GM20431 (cell line): ENCODE measurements around the gene PLCXD1.
"Not testable (repeated sequence)": the region's sequence is repeated elsewhere in the genome, so short reads cannot be mapped to it uniquely, and the experiment has no call there.

ENCODE experiments used
- in situ Hi-C: fragments of 300-500 bp; cut with MseI, MboI; formaldehyde crosslinking; loops from one replicate; pipeline ENCODE4 v1.15.0; 2020; ENCODE audit warnings: low sequenced_read_pairs; ENCODE audit not compliant: unreplicated experiment

PLCXD1 gene

DNA sequence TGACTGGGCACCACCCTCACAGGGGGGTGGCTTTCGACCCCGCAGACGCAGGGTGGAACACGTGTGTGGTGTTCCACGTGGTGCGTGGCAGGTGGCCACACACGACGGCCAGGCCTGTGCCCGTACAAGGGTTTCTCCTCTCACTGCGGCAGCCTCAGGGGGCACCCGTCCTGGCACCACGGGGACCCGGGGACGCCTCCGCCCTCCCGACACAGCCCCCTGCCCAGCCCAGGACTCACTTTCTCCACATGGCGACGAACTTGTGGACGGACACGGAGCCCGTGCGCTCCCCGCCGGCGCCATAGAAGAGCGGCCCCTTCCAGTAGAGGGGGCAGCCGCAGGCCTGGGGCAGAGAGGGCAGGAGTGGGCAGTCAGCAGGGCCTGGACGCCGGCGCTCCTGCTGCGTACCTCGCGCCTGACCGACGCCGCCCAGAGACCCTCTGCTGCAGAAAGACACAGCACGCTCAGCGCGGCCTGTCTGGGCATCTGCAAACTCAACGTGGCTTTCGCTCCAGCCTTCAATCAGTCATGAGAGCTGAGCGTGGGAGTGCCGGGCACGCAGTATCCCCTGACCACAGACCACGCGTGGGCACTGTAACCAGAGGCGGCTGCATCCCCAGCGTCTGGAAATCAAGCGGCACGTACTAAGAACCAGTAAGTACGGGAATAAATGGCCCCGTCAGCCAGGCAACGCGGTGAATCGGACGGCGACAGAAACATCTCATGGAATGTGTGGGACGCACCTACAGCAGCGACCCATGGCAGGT lies 66.4 kb downstream of the PLCXD1 start:
- in situ Hi-C loops = no loop called here

DNA sequence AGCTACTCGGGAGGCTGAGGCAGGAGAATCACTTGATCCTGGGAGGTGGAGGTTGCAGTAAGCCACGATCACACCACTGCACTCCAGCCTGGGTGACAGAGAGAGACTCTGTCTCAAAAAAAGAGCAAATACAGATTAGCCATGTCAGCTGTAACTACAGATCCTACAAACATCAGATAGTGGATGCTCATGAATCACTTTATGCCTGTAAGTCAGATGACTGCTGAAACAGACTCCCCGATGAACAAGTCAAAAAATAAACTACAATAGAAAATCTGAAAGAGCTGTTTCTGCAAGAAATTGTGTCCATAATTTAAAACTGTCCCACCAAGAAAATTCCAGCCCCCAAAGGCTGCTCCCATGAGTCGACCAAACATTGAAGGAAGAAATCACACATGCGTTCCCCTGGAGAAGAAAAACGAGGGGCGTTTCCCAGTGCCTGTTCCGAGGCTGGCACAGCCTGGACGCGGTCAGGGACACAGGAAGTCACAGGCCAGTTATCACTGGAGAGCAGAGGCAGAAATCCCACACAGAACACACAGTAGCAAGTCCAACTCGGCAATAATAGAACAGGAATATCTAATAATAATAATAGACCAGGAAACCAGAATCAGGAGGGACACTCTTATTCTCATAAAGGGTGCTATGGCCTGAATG lies 67.4 kb downstream of the PLCXD1 start:
- in situ Hi-C loops = no loop called here

DNA sequence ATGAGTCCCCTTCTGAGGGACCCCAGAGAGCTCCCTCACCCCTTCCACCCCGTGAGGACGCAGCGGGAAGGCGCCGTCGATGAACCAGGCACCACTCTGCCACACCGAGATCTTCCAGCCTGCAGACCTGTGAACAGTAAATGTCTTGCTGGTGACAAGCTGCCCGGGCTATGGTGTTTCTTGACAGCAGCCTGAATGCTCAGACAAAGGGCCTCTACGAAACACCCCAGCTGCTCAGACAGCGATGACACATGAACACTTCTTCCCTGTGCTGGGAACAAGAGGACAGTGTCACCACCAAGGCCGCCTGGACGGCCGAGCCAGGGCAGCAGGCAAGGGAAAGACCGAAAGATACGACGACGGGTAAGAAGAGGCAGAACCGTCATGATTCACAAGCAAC lies 68.0 kb downstream of the PLCXD1 start:
- in situ Hi-C loops = no loop called here

DNA sequence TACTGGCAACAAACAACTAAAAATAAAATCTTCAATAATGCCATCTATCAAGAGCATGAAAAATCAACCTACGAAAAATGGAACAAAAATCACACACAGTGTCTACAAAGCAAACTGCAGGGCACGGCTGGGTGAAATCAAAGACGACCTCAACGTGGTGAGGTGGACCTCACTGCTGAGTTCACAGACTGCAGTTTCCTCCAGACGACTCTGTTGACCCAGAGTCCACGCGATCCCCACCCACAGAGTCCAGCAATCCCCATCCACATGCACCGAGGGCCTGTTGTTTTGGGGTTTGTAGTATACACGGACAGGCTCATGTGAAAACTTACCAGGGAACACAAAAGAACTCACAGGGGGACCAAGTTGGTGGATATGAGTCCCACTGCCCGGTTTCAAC lies 68.5 kb downstream of the PLCXD1 start:
- in situ Hi-C loops = no loop called here

GRCh38 chrX:350148-350533 lies 69.0 kb downstream of the PLCXD1 start:
- in situ Hi-C loops = no loop called here

DNA sequence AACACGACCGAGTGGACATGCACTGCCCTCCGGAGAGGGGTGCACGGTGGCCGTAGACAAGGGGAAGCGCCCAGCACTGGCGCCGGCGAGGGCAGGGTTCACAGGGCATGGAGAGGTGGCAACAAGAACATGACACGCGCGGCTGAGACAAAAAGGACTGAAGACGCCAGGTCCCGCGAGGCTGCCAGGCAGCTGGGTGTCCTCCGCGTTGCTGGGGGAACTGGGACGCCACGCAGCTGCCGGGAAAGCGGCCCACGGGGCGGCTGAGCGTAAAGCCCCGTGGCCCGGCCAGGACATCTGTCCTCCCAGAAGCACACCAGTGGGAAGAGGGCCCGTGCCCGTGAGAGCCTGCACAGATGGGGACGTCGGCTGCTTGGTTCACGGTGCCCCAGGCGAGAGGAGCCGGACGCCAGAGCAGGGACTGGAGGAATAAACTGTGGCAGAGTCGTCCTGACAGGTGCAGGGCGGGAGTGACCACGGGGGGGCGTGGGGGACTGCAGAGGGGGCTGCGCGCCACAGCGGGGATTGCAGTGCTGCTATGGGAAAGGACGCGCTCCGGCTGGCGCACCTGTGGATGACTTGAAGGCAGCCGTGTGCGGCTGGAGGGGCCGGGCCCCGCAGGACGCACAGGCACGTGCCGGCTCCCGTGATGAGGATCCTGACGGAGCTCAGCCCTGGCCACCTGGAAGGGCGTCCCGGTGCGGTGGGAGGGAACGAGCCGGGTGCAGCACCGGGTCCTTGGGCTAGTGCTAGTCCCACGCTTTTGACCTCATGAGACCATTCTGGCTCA lies 69.5 kb downstream of the PLCXD1 start:
- in situ Hi-C loops = no loop called here

DNA sequence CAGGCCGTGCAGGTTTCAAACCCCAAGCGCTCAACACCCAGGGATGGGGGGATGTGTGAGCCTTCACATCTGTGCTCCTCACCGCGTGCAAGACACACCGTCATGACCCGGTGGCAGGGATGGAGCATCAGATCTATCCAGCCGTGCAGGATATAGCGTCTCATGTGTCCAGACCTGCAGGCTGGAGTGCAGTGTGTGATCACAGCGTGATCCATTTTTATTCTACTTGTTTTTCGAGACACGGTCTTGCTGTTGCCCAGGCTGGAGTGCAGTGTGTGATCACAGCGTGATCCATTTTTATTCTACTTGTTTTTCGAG lies 70.1 kb downstream of the PLCXD1 start:
- in situ Hi-C loops = not testable (repeated sequence)

- in situ Hi-C loops = no loop called here
These were observed 70.6 kb downstream of the PLCXD1 start for GRCh38 chrX:351736-352135.

DNA sequence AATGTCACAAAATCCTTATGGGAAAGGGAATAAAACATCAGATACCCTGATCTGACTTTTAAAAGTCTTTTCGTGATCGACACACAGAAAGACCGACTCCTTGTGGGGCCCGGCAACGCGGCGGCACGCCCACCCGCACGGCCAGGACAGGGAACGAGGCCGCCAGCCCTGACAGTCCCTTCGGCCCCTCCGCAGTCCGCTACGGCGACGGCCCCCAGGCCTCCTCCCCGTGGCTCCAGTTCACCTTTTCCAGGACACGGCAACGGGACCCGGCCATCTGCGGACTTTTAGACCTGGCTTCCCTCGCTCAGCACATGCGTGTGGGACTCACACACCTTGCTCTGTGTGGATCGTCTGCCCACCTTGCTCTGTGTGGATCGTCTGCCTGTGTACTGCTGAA lies 71.0 kb downstream of the PLCXD1 start:
- in situ Hi-C loops = no loop called here

DNA sequence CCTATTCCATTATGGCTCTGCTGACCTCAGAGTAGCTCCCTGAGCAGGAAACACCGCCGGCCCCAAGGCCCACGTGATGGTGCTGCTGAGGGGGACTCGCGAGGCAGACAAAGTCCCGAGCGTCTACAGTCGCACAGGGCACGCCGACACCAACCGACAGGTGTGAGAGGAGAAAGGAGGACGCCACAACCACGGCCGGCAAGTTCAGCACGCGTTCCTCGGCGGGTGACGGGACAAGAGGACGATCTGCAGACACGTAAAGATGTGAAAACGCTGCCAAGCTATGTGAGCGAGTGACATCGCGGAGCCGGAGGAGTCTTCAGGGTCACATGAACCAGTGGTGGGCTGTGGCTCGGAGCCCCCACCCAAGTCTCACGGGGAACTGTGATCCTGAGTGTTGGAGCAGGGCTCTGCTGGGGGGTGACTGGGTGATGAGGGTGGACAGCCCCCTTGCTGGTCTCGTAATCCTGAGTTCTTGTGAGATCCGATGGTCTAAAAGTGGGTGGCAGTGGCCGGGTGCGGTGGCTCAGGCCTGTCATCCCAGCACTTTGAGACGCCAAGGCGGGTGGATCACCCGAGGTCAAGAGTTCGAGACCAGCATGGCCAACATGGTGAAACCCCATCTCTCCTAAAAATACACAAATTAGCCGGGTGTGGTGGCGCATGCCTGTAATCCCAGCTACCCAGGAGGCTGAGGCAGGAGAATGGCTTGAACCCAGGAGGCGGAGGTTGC lies 71.6 kb downstream of the PLCXD1 start:
- in situ Hi-C loops = no loop called here
